ENCODE results near the gene ZBTB46.

ZBTB46 gene

GRCh38 chr20:63836458-63837344, 5.6 kb upstream of the ZBTB46 start:
- DNase-seq, result no peak

- DNase-seq, result no peak
Observed at GRCh38 chr20:63835021-63835858, 4.2 kb upstream of the ZBTB46 start.

- no peak for DNase-seq
Observed at GRCh38 chr20:63834491-63834880, 3.4 kb upstream of the ZBTB46 start.

GRCh38 chr20:63833776-63834490, 2.9 kb upstream of the ZBTB46 start:
- no peak for DNase-seq

DNA sequence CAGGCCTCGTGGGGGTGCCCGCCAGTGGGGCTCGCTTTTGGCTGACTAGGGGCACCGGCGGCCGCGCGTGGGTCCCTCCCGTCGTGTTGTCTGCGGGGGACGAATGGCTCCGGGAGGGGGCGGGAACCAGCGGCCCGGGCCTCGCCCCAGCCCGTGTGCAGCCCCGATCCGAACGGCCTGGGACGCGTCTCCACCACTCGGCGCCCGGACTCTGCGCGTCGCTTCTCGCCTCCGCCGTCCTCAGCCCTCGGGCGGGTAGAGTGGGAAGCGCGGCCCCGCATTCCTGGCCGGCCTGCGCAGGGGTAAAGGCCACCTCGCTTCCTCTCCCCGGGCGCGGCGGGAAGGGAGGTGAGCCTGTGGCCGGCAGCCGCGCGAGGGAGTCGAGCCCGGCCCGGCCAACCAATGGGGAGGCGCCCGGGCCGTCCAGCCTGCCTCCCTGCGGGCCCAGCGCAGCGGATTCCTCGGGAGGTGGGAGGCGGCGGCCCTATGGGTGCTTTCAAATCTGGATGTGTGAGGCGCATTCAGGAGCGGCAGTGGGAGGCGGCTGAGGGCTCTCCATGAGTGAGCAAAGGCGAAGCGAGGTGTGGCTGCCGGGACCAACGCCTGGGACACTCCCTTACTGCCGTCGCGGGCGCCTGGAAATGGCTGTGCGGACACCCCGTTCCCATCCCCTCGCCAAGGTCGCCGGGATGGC, 1.1 kb upstream of the ZBTB46 start:
- DNase-seq, result no peak

- DNase-seq, result no peak
Observed at GRCh38 chr20:63831646-63831992, 555 bp upstream of the ZBTB46 start.

- no peak for DNase-seq
Observed at GRCh38 chr20:63829945-63830835, 874 bp downstream of the ZBTB46 start.

GRCh38 chr20:63829603-63829944, 1.5 kb downstream of the ZBTB46 start:
- no peak for DNase-seq

DNA sequence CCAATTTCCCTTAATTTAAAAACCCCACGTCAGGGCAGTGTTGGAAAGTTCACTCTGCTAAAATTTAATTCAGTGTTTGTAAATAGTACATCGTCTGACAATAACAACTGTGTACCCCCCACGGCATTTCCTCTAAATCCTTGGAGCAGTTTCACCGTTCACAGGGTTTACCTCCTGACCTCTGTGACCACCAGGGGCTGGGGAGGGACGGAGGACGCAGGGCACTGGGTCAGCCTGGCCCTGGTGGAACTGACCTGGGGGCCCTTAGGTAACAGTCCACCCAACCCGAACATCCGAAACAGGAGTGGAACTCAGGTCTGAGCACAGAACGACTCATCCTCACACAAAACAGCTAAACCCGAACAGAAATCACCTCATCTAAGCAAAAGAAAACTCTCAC, 2.1 kb downstream of the ZBTB46 start:
- DNase-seq, result no peak

DNA sequence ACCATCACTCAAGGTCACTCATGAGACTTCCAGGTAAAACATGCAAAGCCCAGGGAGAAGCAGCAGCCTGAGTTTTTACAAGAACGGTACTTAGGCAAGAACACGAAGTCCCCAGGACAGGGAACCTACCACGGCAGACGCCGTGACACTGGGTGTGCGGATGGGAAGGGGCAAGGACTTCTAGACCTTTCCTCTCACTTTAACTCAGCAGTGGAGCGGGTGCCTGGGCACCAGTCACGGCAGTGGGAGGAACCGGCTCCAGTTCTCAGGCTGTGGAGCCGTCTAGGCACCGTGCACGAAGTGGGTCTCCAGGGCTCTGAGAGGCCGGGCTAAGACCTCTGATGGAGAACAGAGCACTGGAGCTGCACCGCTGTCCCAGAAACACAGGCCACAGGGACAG, 2.5 kb downstream of the ZBTB46 start:
- DNase-seq, result no peak

DNA sequence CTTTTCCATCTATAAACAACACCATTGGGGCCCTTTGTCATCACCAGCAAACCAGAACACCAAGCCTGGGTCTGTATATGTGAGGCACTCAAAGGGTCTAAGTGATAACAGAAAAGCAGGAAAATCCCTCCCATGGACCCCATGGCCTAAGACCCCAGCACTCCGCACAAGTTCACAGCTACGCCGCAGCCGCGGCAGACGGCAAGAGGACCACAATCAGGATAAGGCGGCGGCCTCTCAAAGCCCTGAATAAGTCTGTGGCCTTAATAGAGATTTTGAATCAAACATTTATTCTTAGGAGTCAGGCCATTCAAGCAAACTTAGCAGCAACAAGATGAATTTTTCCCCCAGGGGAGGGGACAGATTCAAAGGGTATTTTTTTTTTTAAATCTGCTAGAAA, 2.9 kb downstream of the ZBTB46 start:
- DNase-seq, result no peak

DNA sequence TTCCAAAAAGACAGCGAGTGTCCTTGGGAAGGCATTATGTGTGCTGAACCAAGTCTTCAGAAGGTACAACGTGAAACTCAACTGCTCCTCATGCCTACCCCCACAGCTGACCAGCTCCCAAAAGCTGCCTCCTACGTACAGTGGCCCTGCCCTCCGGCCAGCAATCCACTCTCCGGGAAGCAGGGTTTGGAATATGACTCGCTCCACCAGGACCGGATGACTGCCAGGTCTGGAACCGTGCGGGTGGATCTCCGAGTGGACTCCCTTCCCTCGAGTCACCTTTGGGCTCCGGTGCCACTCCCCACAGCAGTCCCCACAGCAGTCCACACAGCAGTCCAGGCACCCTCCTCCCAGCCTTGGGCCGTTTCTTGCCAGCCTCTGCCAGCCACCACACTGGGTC, 4.3 kb downstream of the ZBTB46 start:
- DNase-seq, result no peak

GRCh38 chr20:63825331-63826118, 5.5 kb downstream of the ZBTB46 start:
- DNase-seq, result no peak

GRCh38 chr20:63823691-63824311, 7.3 kb downstream of the ZBTB46 start:
- DNase-seq, result no peak

DNA sequence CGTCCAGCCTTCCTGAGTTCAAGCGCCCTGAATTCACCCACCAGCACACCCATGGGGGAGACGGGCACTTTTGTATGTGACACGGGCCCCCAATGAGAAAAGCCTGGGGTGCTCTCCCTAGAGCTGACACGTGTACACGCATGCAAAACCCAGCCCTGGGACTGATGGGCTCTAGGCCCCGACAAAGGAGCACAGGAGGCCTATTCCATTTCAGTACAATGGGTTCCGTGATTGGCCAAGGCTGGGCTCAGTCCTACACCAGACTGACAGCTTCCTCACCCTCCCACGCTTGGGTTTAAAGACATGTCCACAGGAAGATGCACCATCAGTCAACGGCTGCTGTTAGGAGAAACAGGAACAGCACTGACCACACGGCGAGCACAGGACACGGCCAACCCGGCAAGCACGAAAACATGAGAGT, 8.8 kb downstream of the ZBTB46 start:
- no peak for DNase-seq

DNA sequence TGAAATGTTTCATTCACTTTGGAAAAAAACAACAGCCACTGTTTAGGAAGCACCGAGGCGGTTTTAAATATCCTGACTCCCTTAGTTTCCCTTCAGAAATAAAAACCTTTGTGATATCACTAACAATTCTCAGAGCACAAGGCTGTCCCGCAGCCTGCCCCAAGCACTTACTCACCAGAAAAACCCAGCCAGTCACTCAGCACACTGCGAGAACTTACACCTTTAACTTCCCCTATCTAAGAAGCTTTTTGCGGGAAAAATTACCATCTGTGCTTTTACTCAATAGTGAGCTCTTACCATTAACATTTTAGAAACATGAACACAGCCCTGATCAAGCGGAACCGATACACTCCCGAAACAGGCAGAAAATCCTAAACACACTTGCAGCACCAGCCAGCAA, 9.3 kb downstream of the ZBTB46 start:
- DNase-seq, result no peak

DNA sequence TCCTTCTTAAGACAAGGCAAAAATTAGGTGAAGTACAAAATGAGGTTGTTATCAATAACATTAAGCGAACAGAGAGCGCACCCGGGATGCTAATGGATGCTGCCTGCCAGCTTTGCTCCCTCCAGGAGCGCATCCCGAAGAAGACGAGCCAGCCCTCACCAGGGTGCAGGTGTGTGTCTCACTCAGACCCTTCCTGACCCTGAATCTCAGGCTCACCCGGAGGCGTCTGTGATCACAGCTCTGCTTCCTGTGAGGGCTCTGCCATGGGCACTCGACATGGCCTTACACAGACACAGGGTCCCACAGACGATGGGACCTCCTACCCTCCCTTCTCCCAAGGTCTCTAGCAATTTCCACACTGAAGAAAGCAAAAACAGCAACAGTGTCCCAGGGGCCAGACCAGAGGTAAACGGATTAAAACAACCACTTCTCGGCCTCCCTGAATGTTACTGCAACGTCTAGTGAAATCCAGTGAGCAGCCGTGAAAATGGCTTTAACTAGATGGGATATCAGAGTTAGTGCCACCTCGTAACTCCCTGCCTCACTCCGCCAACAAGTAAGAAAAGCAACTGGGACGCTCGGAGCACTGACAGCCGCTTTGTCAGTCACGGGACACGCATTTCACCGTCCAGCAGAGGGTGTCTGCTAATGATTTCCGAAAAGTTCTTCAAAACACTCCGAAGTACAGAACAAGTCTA, 11.7 kb downstream of the ZBTB46 start:
- no peak for DNase-seq

GRCh38 chr20:63815615-63816253, 15.3 kb downstream of the ZBTB46 start:
- no peak for DNase-seq

GRCh38 chr20:63814891-63815614, 16.0 kb downstream of the ZBTB46 start:
- no peak for DNase-seq

All from activated effector memory CD4-positive, alpha-beta T cell treated with anti-CD3 and anti-CD28 coated beads, Interleukin-2, amount 50 U/mL, for 16 hours (primary cell).